GM10248 (cell line): Measurements from ENCODE around the gene REN.
A peak's percentile ranks its signal among the peaks of the same experiment; 100 is the strongest.

ENCODE experiments used
- CTCF ChIA-PET: fragments of 300-600 bp; sonication (Branson Sonifier 250); formaldehyde crosslinking; extraction: SDS; loops from one replicate; lab custom pipeline; 2021; ENCODE audit warnings: antibody characterized with exemption; lab: Yijun Ruan, JAX
- POLR2A ChIA-PET: fragments of 350-650 bp; sonication (Branson Sonifier 250); formaldehyde crosslinking; extraction: SDS; loops from one replicate; lab custom pipeline; 2020; ENCODE audit warnings: antibody characterized with exemption; lab: Yijun Ruan, JAX
- DNase-seq: peaks from one replicate; pipeline ENCODE4 v3.0.0; 2012; ENCODE audit errors: extremely low spot score
- TF ChIP-seq, protein P1 (sequence below): IDR thresholded peaks from 2 replicates; pipeline ENCODE4 v1.5.1; 2012; ENCODE audit warnings: mild to moderate bottlenecking, low read depth; ENCODE audit errors: extremely low read depth, missing control alignments, control extremely low read depth

Gene REN

DNA sequence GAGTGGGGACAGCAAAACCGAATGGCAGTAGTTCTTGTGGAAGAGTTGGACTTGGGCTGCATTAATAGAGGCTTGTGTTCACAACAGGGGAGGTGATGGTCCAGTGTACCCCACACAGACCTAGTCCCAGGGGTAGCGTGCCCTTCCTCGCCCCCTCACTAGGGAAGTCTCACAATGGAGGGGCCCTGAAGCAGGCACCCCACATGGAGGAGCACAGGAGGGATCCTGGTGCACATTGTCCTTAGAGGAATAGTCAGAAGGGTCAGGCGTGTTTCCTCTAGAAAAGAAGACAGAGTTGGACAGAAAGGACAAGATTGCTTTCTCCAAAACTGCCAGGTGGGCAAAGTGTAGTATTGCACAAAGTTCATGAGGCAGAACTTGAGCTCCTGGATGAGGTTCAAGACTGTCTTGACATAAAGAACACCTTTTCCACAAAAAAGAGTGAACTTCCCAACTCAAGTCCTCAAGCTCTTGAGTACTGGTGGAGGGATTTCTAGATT lies 37.6 kb downstream of the REN start:
- DNase-seq: no peak
- CTCF ChIA-PET: interaction anchor here (1.0 to 4.2 kb wide), 25 partner anchors 8 to 700 kb away, joined by 3 to 48 read pairs (median 5); partner anchors contain the start of genes SNRPE and SOX13
- TF ChIP-seq, protein P1, sequence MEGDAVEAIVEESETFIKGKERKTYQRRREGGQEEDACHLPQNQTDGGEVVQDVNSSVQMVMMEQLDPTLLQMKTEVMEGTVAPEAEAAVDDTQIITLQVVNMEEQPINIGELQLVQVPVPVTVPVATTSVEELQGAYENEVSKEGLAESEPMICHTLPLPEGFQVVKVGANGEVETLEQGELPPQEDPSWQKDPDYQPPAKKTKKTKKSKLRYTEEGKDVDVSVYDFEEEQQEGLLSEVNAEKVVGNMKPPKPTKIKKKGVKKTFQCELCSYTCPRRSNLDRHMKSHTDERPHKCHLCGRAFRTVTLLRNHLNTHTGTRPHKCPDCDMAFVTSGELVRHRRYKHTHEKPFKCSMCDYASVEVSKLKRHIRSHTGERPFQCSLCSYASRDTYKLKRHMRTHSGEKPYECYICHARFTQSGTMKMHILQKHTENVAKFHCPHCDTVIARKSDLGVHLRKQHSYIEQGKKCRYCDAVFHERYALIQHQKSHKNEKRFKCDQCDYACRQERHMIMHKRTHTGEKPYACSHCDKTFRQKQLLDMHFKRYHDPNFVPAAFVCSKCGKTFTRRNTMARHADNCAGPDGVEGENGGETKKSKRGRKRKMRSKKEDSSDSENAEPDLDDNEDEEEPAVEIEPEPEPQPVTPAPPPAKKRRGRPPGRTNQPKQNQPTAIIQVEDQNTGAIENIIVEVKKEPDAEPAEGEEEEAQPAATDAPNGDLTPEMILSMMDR: no peak
- POLR2A ChIA-PET: no interaction called here

DNA sequence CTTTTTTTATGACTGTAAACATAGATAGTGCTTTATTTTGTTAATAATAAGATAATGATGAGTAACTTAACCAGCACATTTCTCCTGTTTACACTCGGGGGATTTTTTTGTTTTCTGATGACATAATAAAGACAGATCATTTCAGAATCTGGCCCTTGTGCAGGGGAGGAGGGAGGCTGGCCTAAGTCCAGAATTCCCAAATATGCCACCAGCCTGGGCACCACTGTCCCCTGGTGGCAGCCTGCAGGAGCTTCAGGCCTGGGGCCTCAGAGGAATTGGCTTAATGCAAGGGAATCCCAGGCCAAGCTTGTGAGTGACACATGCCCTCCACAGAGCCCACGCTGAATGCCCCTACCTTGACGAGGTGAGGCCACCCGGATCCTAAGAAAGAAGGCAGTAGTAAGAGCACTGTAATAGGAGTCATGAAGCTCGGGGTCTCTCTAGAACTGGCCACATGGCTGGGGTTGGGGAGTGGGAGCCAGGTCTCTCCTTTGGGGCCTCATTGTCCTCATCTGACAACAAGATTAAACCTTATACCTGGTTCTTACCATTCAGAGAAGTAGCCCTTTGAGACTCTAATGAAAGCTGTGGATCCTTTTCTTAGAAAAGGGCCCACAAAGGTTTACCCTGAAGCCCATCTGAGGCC lies 38.4 kb downstream of the REN start:
- POLR2A ChIA-PET: no interaction called here
- DNase-seq: no peak
- CTCF ChIA-PET: interaction anchor here (1.0 to 4.0 kb wide), 11 partner anchors 12 to 624 kb away, joined by 3 to 48 read pairs (median 7); partner anchors contain the start of gene SNRPE
- TF ChIP-seq, protein P1: peak; percentile 40

DNA sequence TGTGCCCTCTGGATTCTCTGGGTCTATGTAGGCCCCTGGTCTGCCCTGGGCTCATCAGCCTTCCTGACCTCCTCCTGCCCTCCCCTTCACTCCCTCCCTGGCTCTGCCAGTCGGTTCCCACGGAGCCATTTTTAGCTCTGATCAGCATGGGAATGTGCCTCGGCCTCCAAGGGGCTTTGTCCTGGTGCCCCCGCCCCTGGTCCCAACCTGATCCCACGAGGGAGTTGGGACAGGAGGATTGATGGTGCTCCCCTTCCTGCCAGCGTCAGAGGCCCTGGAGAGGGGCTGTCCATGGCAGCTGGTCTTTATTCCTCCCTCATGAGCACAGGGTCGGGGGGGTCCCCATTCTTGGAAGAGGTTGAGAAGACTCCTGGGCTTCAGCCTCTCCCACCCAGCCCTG lies 39.2 kb downstream of the REN start:
- TF ChIP-seq, protein P1: no peak
- ChIA-PET CTCF (interaction anchor here (1.1 to 4.0 kb wide), 4 partner anchors 15 to 268 kb away, joined by 3 to 48 read pairs (median 17); partner anchors contain the start of gene SNRPE), POLR2A (no interaction called here)
- no peak for DNase-seq

DNA sequence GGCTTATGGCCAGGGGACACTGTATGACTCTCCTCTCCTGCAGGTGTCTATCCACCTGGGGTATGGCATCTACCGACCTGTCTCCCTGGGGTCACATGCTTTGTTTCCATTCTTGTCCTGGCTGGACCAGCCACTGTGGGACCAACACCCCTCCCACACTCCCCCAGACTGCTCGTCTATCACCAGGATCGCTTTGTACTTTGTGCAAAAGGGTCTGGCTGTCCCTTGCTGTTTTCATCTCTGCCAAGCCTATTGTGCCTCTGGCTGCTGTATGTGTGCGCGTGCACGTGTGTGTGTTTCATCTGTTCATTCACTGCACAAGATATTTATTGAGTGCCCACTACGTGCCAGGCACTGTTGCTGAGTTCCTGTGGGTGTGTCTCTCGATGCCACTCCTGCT lies 39.8 kb downstream of the REN start:
- POLR2A ChIA-PET: no interaction called here
- DNase-seq: no peak
- CTCF ChIA-PET: interaction anchor here (1.1 kb wide), 1 partner anchor 9 kb away, joined by 3 read pairs; no protein-coding TSS in a partner anchor
- TF ChIP-seq, protein P1: no peak

DNA sequence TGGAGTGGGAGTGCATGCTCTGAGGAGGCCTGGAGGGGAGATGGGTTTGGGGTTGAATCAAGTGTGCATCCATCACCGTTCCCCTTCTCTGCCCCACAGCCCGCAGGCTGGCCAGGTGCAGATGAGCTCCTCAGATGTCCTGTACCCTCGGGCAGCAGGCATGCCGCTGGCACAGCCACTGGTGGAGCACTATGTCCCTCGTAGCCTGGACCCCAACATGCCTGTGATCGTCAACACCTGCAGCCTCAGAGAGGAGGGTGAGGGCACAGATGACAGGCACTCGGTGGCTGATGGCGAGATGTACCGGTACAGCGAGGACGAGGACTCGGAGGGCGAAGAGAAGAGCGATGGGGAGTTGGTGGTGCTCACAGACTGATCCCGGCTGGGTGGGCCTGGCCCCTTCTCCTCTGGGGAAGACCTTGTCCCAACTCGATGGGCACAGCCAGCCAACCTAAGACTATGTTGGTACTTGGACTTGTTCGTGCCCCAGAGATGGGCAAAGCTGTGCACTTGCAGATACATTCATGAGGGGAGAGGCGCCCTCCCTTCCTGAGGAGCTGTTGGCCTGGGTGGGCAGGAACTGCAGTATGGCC lies 40.3 kb downstream of the REN start:
- DNase-seq: no peak
- POLR2A ChIA-PET: no interaction called here
- TF ChIP-seq, protein P1: no peak
- CTCF ChIA-PET: interaction anchor here (1.1 kb wide), 1 partner anchor 10 kb away, joined by 3 read pairs; no protein-coding TSS in a partner anchor

DNA sequence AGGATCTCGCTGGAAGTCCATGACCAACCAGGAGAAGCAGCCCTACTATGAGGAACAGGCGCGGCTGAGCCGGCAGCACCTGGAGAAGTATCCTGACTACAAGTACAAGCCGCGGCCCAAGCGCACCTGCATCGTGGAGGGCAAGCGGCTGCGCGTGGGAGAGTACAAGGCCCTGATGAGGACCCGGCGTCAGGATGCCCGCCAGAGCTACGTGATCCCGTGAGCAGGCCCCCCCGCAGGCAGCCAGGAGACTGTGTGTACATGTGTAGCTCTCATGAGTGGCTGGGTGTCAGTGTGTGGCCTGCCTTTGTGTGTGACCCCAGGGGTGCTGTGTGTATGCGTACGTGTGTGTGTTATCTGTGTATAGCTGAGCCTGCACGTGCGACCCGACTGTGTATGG lies 41.5 kb downstream of the REN start:
- TF ChIP-seq, protein P1: no peak
- no peak for DNase-seq
- ChIA-PET POLR2A (no interaction called here), CTCF (no interaction called here)
